ENCODE measurements around the gene KDF1. TPM values are rescaled to one million over a fixed set of nuclear protein-coding genes. Genes with fewer than 3 reads are reported as not detected.
"Not testable (repeated sequence)": the region's sequence is repeated elsewhere in the genome, so short reads cannot be mapped to it uniquely, and the experiment has no call there.

Gene KDF1
- total RNA-seq, 2 experiments from 2014 or later: 0.18 to 0.27 TPM

- no peak overlapping the region for H3K27ac Mint-ChIP-seq
- H3K4me3 Mint-ChIP-seq: peak overlapping the region; percentile 74
- peak; percentile 37 for DNase-seq
- peak; percentile 5 for ATAC-seq
- CTCF ChIA-PET: interaction anchor here (0.5 to 8.1 kb wide), 12 partner anchors 8 to 354 kb away, joined by 3 to 72 read pairs (median 4); partner anchors contain the start of genes NUDC and TENT5B
- POLR2A ChIA-PET: interaction anchor here (0.8 to 1.2 kb wide), 2 partner anchors 161 to 494 kb away, joined by 3 to 5 read pairs; partner anchors contain the start of gene SLC9A1
- intact Hi-C loops (cut with micrococcal nuclease): no loop called here
- no peaks in the 10 kb centered on the region for H3K36me3 Mint-ChIP-seq (ENCODE audit: low read depth)
- H3K27me3 Mint-ChIP-seq: peaks cover 49% of the 10 kb centered on the region
- no peak for TF ChIP-seq CTCF (IDR thresholded peaks at IDR 0.05)
- no peaks in the 10 kb centered on the region for H3K9me3 Mint-ChIP-seq
- peaks cover 21% of the 10 kb centered on the region for H3K4me1 Mint-ChIP-seq (ENCODE audit: low read depth)
Observed at GRCh38 chr1:26994020-26994786, 33.9 kb upstream of the KDF1 start.

GRCh38 chr1:26993237-26994019, 33.2 kb upstream of the KDF1 start, which contains the start of gene TRNP1:
TSS of gene TRNP1 (plus strand) at chr1:26993692. CDS start at chr1:26993787, 95 bp downstream.
- CTCF ChIA-PET: interaction anchor here (0.8 to 8.1 kb wide), 8 partner anchors 9 to 307 kb away, joined by 3 to 72 read pairs (median 4); partner anchors contain the start of gene TENT5B

GRCh38 chr1:26991310-26992116, 31.2 kb upstream of the KDF1 start:
- intact Hi-C loops (cut with micrococcal nuclease): no loop called here
- Mint-ChIP-seq H3K27me3 (peaks cover 42% of the 10 kb centered on the region), H3K4me3 (peak overlapping the region; percentile 33)

More at GRCh38 chr1:26993237-26994019, 33.2 kb upstream of the KDF1 start, which contains the start of gene TRNP1:
- Mint-ChIP-seq H3K4me3 (peak within 1 kb of the TSS; percentile 74), H3K27ac (peak within 1 kb of the TSS; percentile 30), H3K4me1 (ENCODE audit: low read depth) (peaks cover 21% of the 10 kb centered on the region), H3K36me3 (ENCODE audit: low read depth) (no peaks in the 10 kb centered on the region), H3K27me3 (peaks cover 49% of the 10 kb centered on the region), H3K9me3 (no peaks in the 10 kb centered on the region)
- TF ChIP-seq CTCF (IDR thresholded peaks at IDR 0.05): no peak
- POLR2A ChIA-PET: no interaction called here
- DNase-seq: peak; percentile 79
- peak; percentile 68 for ATAC-seq
- intact Hi-C loops (cut with micrococcal nuclease): no loop called here

GRCh38 chr1:26989403-26990109, 29.3 kb upstream of the KDF1 start:
- ATAC-seq; H3K27ac Mint-ChIP-seq; H3K9me3 Mint-ChIP-seq; DNase-seq; H3K36me3 Mint-ChIP-seq (ENCODE audit: low read depth); intact Hi-C loops (cut with micrococcal nuclease); H3K4me3 Mint-ChIP-seq: not testable (repeated sequence)
- ChIA-PET POLR2A (interaction anchor here (0.7 kb wide), 1 partner anchor 23 kb away, joined by 3 read pairs; no protein-coding TSS in a partner anchor), CTCF (interaction anchor here (0.9 to 1.9 kb wide), 2 partner anchors 8 to 56 kb away, joined by 3 to 4 read pairs; no protein-coding TSS in a partner anchor)
- H3K27me3 Mint-ChIP-seq: peaks cover 34% of the 10 kb centered on the region
- peaks cover 15% of the 10 kb centered on the region for H3K4me1 Mint-ChIP-seq (ENCODE audit: low read depth)

More at GRCh38 chr1:26991310-26992116, 31.2 kb upstream of the KDF1 start:
- Mint-ChIP-seq H3K36me3 (ENCODE audit: low read depth) (no peaks in the 10 kb centered on the region), H3K4me1 (ENCODE audit: low read depth) (peaks cover 16% of the 10 kb centered on the region), H3K9me3 (no peaks in the 10 kb centered on the region), H3K27ac (no peak overlapping the region)
- CTCF ChIA-PET: interaction anchor here (8.1 kb wide), 1 partner anchor 54 kb away, joined by 72 read pairs; no protein-coding TSS in a partner anchor
- POLR2A ChIA-PET: no interaction called here
- TF ChIP-seq CTCF (IDR thresholded peaks at IDR 0.05): no peak
- ATAC-seq: peak; percentile 59
- peak; percentile 54 for DNase-seq
